HG03442 (cell line): ENCODE measurements around the gene HMGN1.
"Not testable (repeated sequence)": the region's sequence is repeated elsewhere in the genome, so short reads cannot be mapped to it uniquely, and the experiment has no call there.

Source experiments
- ATAC-seq: cut with Tn5 transposase; IDR thresholded peaks from one replicate; pipeline ENCODE4 v1.9.1; 2021; ENCODE audit warnings: mild to moderate bottlenecking, moderate library complexity; ENCODE audit not compliant: unreplicated experiment

HMGN1 gene

GRCh38 chr21:39369896-39370288 is 21.0 kb upstream of the HMGN1 start:
- ATAC-seq: not testable (repeated sequence)

- ATAC-seq: no peak
Measured at GRCh38 chr21:39367783-39368182, 18.9 kb upstream of the HMGN1 start.

GRCh38 chr21:39366563-39366962 is 17.7 kb upstream of the HMGN1 start:
- ATAC-seq: no peak

- no peak for ATAC-seq
Measured at GRCh38 chr21:39364949-39365348, 16.1 kb upstream of the HMGN1 start.

- no peak for ATAC-seq
Measured at GRCh38 chr21:39363607-39364555, 15.0 kb upstream of the HMGN1 start.

GRCh38 chr21:39362733-39363132 is 13.8 kb upstream of the HMGN1 start:
- no peak for ATAC-seq

- ATAC-seq: no peak
Measured at GRCh38 chr21:39359382-39359781, 10.5 kb upstream of the HMGN1 start.

- no peak for ATAC-seq
Measured at GRCh38 chr21:39353295-39353694, 4.4 kb upstream of the HMGN1 start.

- ATAC-seq: no peak
Measured at GRCh38 chr21:39350094-39351005, 1.5 kb upstream of the HMGN1 start.

- peak; percentile 85 for ATAC-seq
Measured at GRCh38 chr21:39349211-39350093, 564 bp upstream of the HMGN1 start.

- ATAC-seq: no peak
Measured at GRCh38 chr21:39348040-39348354, 891 bp downstream of the HMGN1 start.

- ATAC-seq: no peak
Measured at GRCh38 chr21:39347537-39347936, 1.4 kb downstream of the HMGN1 start.

GRCh38 chr21:39346671-39347331 is 2.1 kb downstream of the HMGN1 start:
- ATAC-seq: no peak

GRCh38 chr21:39346206-39346605 is 2.7 kb downstream of the HMGN1 start:
- no peak for ATAC-seq

GRCh38 chr21:39345440-39345839 is 3.4 kb downstream of the HMGN1 start:
- ATAC-seq: no peak

- no peak for ATAC-seq
Measured at GRCh38 chr21:39344848-39345247, 4.0 kb downstream of the HMGN1 start.

GRCh38 chr21:39341249-39341923 is 7.5 kb downstream of the HMGN1 start:
- no peak for ATAC-seq

- no peak for ATAC-seq
Measured at GRCh38 chr21:39340687-39341086, 8.2 kb downstream of the HMGN1 start.

- ATAC-seq: no peak
Measured at GRCh38 chr21:39339231-39339630, 9.7 kb downstream of the HMGN1 start.
